Ramos (cell line): ENCODE data around the gene TMEM116.
"Not testable (repeated sequence)": the region's sequence is repeated elsewhere in the genome, so short reads cannot be mapped to it uniquely, and the experiment has no call there.

ENCODE experiments used
- in situ Hi-C: fragments of 300-500 bp; cut with MboI; formaldehyde crosslinking; loops from one replicate; pipeline ENCODE4 v1.14.3; 2022; ENCODE audit warnings: low sequenced_read_pairs; ENCODE audit not compliant: unreplicated experiment

Gene TMEM116

GRCh38 chr12:112012775-112013600, at the start of gene TMEM116, which contains the start of gene ERP29:
TSS of gene TMEM116 (minus strand) at chr12:112013165. CDS start at chr12:112005270, 7,895 bp downstream.
TSS of gene ERP29 (plus strand) at chr12:112013426. CDS start at chr12:112013466, 40 bp downstream.
- in situ Hi-C loops = no loop called here

DNA sequence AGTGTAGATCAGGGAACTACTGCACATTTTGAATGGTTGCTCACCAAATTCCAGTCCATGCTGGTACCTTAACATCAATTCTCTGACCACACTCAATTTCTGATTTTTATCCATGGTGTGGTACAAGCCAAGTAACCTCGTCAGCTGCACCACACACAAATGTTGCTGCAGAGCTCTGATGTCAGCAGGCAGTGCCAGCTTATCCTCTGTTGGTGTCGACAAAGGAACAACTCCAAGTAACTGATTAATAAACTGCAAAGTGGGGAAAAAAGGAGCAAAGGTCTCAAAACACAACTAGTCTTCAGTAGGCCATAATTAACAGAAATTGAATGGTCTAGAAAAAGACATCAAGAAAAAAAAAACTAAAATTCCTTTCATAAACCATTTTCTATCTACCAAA, 48.2 kb upstream of the TMEM116 start:
- in situ Hi-C loops = no loop called here

DNA sequence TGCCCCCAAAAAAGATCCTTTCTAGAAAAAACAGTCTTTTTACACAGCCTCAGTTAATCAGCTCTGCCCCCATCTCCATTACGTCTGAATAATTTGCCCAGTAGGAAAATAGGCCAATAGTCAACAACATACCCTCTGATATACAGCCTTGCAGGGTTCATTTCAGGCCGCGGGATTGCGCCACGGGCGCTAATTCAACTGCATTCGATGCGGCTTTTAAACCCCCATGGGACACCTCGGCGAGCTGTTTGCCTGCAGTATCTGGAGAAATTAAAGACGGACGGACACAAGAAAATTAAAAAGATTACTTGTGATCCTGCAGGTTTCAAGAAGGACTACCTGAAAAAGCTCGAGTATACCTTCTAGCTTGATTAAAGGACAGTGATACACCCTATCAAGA, 36.4 kb upstream of the TMEM116 start:
- in situ Hi-C loops = no loop called here

GRCh38 chr12:112046003-112046402, 33.0 kb upstream of the TMEM116 start:
- in situ Hi-C loops = no loop called here

DNA sequence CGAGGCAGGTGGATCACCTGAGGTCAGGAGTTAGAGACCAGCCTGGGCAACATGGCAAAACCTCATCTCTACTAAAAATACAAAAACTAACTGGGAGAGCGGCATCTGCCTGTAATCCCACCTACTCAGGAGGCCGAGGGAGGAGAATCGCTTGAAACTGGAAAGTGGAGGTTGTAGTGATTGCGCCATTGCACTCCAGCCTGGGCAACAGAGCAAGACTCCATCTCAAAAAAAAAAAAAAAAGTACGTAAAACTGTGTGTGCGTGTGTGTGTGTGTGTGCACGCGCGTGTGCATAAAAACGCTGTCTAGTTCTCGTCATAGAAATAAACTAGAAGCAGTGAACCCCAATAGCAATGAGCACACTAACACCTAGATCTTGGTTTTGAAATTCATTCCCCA, 23.6 kb upstream of the TMEM116 start:
- in situ Hi-C loops = not testable (repeated sequence)

DNA sequence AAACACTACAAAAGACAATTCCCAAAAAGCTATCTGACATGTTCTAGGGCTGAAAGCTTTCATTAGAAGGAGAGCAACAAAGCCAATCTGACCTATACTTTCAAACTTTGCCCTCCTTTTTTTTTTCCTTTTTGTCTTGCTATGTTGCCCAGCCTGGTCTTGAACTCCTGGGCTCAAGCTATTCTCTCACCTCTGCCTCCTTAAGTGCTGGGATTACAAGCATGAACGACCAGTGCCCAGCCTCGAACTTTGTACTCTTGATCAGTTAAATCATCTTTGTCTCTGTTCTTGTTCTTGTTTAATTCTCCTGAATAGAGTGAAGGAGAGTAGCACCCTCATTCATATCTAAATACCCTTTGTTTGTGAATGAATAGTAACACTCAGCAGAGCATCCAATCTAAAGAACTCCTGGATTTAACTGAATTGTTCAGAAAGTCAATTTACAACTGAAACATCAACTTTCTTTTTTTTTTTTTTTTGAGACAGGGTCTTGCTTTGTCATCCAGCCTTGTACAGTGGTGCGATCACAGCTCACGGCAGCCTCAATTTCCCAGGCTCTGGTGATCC, 22.3 kb upstream of the TMEM116 start:
- in situ Hi-C loops = no loop called here

- in situ Hi-C loops = no loop called here
These were observed 19.3 kb upstream of the TMEM116 start for GRCh38 chr12:112032292-112032691.

- in situ Hi-C loops = no loop called here
These were observed 18.5 kb upstream of the TMEM116 start for GRCh38 chr12:112031472-112031871.

GRCh38 chr12:112029301-112029700, 16.3 kb upstream of the TMEM116 start:
- in situ Hi-C loops = no loop called here

DNA sequence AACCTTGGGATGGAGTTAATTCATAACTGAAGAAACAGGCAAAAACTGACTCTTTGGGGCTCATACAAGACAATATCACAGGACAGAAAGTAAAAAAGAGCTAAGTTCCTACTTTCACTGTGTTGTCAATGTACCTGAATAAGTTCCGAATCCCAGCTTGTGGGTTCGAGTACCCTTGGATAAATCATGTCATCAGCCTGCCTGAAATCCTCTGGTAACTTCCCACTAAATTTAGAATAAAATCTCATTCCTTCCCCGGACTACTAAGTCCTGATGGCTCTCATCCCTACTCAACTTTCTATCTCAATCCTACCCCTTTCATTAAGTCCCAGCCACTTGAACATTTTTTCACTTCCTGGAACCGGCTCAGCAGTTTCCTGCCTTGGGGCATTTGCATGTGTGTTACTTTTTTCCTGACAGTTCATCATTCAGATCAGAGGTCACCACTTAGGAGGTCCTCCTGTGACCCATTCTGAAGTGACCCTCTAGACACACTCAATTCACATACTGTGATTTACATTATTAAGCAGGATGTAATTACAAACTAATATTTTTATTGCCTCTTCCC, 12.9 kb upstream of the TMEM116 start:
- in situ Hi-C loops = no loop called here

GRCh38 chr12:112023759-112024396, 10.9 kb upstream of the TMEM116 start:
- in situ Hi-C loops = no loop called here

GRCh38 chr12:112022241-112023016, 9.5 kb upstream of the TMEM116 start:
- in situ Hi-C loops = no loop called here

- in situ Hi-C loops = no loop called here
These were observed 8.0 kb upstream of the TMEM116 start for GRCh38 chr12:112020947-112021457.

DNA sequence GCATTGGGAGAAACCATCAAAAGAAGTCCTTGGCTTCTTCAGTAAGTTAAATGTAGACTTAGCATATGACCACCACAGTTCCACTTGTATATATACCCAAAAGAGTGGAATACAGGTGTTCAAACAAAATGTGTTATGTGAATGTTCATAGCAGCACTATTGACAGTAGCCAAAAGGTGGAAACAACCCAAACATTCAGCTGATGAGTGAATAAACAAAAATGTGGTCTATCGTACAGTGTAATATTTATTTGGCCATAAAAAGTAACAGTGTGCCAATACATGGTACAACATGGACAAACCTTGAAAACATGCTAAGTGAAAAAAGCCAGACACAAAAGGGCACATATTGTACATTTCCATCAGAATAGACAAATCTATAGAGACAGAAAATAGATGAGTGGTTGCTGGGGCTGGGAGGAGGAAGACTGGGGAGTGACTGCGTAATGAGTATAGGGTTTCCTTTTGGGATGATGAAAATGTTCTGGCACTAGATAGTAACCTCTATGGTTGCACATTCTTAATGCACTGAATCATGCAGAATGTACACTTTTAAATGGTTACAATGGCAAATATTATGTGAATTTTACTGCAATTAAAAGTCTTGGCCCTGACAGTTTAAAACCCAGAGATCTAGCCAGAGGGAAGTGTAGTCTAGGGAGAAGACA, 5.7 kb upstream of the TMEM116 start:
- in situ Hi-C loops = no loop called here

GRCh38 chr12:112017041-112017440, 4.1 kb upstream of the TMEM116 start:
- in situ Hi-C loops = no loop called here

- in situ Hi-C loops = no loop called here
These were observed 3.0 kb upstream of the TMEM116 start for GRCh38 chr12:112015938-112016337.

GRCh38 chr12:112013601-112014402, 837 bp upstream of the TMEM116 start:
- in situ Hi-C loops = no loop called here

GRCh38 chr12:112011685-112012084, 1.3 kb downstream of the TMEM116 start:
- in situ Hi-C loops = no loop called here
